C4-2B (cell line): ENCODE results near the gene KIAA0930.

Experiments
- ZFX ChIP-seq: fragments of 450-650 bp; IDR thresholded peaks from 2 replicates; pipeline ENCODE4 v1.6.1; 2017
- TF ChIP-seq, protein P1 (sequence below): fragments of 450-650 bp; conservative IDR thresholded peaks from 2 replicates; pipeline ENCODE4 v1.5.1; 2017; ENCODE audit warnings: mild to moderate bottlenecking

GRCh38 chr22:45281010-45281409 is 40.3 kb upstream of the KIAA0930 start:
- TF ChIP-seq, protein P1, sequence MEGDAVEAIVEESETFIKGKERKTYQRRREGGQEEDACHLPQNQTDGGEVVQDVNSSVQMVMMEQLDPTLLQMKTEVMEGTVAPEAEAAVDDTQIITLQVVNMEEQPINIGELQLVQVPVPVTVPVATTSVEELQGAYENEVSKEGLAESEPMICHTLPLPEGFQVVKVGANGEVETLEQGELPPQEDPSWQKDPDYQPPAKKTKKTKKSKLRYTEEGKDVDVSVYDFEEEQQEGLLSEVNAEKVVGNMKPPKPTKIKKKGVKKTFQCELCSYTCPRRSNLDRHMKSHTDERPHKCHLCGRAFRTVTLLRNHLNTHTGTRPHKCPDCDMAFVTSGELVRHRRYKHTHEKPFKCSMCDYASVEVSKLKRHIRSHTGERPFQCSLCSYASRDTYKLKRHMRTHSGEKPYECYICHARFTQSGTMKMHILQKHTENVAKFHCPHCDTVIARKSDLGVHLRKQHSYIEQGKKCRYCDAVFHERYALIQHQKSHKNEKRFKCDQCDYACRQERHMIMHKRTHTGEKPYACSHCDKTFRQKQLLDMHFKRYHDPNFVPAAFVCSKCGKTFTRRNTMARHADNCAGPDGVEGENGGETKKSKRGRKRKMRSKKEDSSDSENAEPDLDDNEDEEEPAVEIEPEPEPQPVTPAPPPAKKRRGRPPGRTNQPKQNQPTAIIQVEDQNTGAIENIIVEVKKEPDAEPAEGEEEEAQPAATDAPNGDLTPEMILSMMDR: no peak
- TF ChIP-seq ZFX: no peak
